A549 (cell line): Measurements from ENCODE around the gene ERN1. TPM values are rescaled to one million over a fixed set of nuclear protein-coding genes. Genes with fewer than 3 reads are reported as not detected.

ENCODE experiments used
- ATAC-seq, 2 experiments: fragments of 200-7000 bp in 1 of 2; fragments of >200 bp in 1 of 2; cut with Nextera tagmentation in 1 of 2; cut with Tn5 transposase in 1 of 2; 3 replicates each; pipeline versions ENCODE4 v1.8.0 to v1.9.1; 2018 to 2020; ENCODE audit warnings: mild to moderate bottlenecking in 1 of 2, moderate library complexity in 1 of 2
- CTCF ChIA-PET: fragments of 300-600 bp; sonication (Branson Sonifier 250); formaldehyde crosslinking; extraction: SDS; loops from one replicate; lab custom pipeline; 2021; ENCODE audit warnings: antibody characterized with exemption, inconsistent platforms; lab: Yijun Ruan, JAX
- POLR2A ChIA-PET: fragments of 350-600 bp; formaldehyde crosslinking; extraction: SDS; loops from one replicate; lab custom pipeline; 2021; ENCODE audit warnings: antibody characterized with exemption, inconsistent platforms; lab: Yijun Ruan, JAX
- DNase-seq, 2 experiments: peaks; one replicate each; pipeline versions ENCODE4 v3.0.0 to v3.0.0-alpha.2; 2011 to 2016; ENCODE audit warnings: low read depth in 1 of 2, low spot score in 1 of 2
- FAIRE-seq: peaks from 2 replicates; lab custom pipeline; 2011; peaks lifted over from hg19 to GRCh38; lab: Jason Lieb, UNC
- H3K27ac ChIP-seq, 2 experiments: fragments of >200 bp; sonication (Bioruptor Twin); formaldehyde crosslinking; 3 replicates each; pipeline ENCODE4 v1.5.1; 2016 to 2017
- H3K4me1 ChIP-seq: fragments of >200 bp; sonication (Bioruptor Twin); formaldehyde crosslinking; 3 replicates; pipeline ENCODE4 v1.6.1; 2016
- H3K4me2 ChIP-seq: fragments of >200 bp; sonication (Bioruptor Twin); formaldehyde crosslinking; 3 replicates; pipeline ENCODE4 v1.6.1; 2016
- H3K4me3 ChIP-seq: fragments of >200 bp; sonication (Bioruptor Twin); formaldehyde crosslinking; 3 replicates; pipeline ENCODE4 v1.5.1; 2016
- H3K9me3 ChIP-seq: fragments of >200 bp; sonication (Bioruptor Twin); formaldehyde crosslinking; 3 replicates; pipeline ENCODE4 v1.6.1; 2016
- CBX2 ChIP-seq: fragments of 200-600 bp; sonication (generic); IDR thresholded peaks from 2 replicates; pipeline ENCODE4 v1.6.1; 2016; ENCODE audit warnings: low read depth, mild to moderate bottlenecking, borderline replicate concordance
- CEBPB ChIP-seq, 2 experiments: fragments of >200 bp in 1 of 2; sonication (Bioruptor Twin) in 1 of 2; formaldehyde crosslinking in 1 of 2; IDR thresholded peaks; 2 replicates each; pipeline ENCODE4 v1.6.1; 2012 to 2016
- EHMT2 ChIP-seq: fragments of 200-600 bp; sonication (generic); IDR thresholded peaks from 2 replicates; pipeline ENCODE4 v1.6.1; 2016; ENCODE audit warnings: antibody characterized with exemption, low read depth, mild to moderate bottlenecking, moderate library complexity
- EP300 ChIP-seq, 2 experiments: fragments of >200 bp; sonication (Bioruptor Twin); formaldehyde crosslinking; IDR thresholded peaks; 2 replicates in 1 of 2; 3 replicates in 1 of 2; pipeline ENCODE4 v1.6.1; 2016 to 2017
- FOSL2 ChIP-seq, 2 experiments: fragments of 450-650 bp in 1 of 2; fragments of >200 bp in 1 of 2; sonication (Bioruptor Twin) in 1 of 2; formaldehyde crosslinking; IDR thresholded peaks; 2 replicates each; pipeline versions ENCODE4 v1.5.0 to v1.6.1; 2016 to 2020; ENCODE audit warnings: mild to moderate bottlenecking in 1 of 2, moderate library complexity in 1 of 2
- FOXS1 ChIP-seq: fragments of 250-450 bp; sonication (Bioruptor Pico); IDR thresholded peaks from 2 replicates; pipeline ENCODE4 v1.5.0; 2020; ENCODE audit warnings: mild to moderate bottlenecking, moderate library complexity
- GATA3 ChIP-seq: IDR thresholded peaks from 2 replicates; pipeline ENCODE4 v1.6.1; 2012; ENCODE audit warnings: borderline replicate concordance
- KDM5A ChIP-seq: fragments of 200-600 bp; sonication (generic); IDR thresholded peaks from 2 replicates; pipeline ENCODE4 v1.6.1; 2016; ENCODE audit warnings: antibody characterized with exemption, mild to moderate bottlenecking
- MAFK ChIP-seq: fragments of 450-650 bp; IDR thresholded peaks from 2 replicates; pipeline ENCODE4 v1.6.1; 2014; ENCODE audit not compliant: partially characterized antibody
- MYC ChIP-seq: IDR thresholded peaks from 2 replicates; pipeline ENCODE4 v1.6.1; 2012; ENCODE audit warnings: mild to moderate bottlenecking, inconsistent platforms, low read length, improper control_type of control experiment, borderline replicate concordance
- POLR2A ChIP-seq: IDR thresholded peaks from 2 replicates; pipeline ENCODE4 v1.6.1; 2012; ENCODE audit warnings: mild to moderate bottlenecking, low read length
- RARB ChIP-seq: fragments of 250-450 bp; sonication (Bioruptor Pico); IDR thresholded peaks from 2 replicates; pipeline ENCODE4 v1.8.0; 2021; ENCODE audit warnings: mild to moderate bottlenecking, moderate library complexity
- RFX5 ChIP-seq: fragments of 450-650 bp; IDR thresholded peaks from 2 replicates; pipeline ENCODE4 v1.7.1; 2014; ENCODE audit warnings: antibody characterized with exemption, mild to moderate bottlenecking, moderate library complexity
- SMC3 ChIP-seq: fragments of >200 bp; sonication (Bioruptor Twin); formaldehyde crosslinking; IDR thresholded peaks from 3 replicates; pipeline ENCODE4 v1.6.1; 2018; ENCODE audit warnings: inconsistent platforms
- TFCP2L1 ChIP-seq: fragments of 250-450 bp; sonication (Bioruptor Pico); IDR thresholded peaks from 2 replicates; pipeline ENCODE4 v1.5.0; 2021; ENCODE audit warnings: mild to moderate bottlenecking
- TP53 ChIP-seq: fragments of 250-450 bp; sonication (Bioruptor Pico); IDR thresholded peaks from 2 replicates; pipeline ENCODE4 v1.5.0; 2021; ENCODE audit warnings: mild to moderate bottlenecking, moderate library complexity
- ZC3H11A ChIP-seq: fragments of 450-650 bp; IDR thresholded peaks from 2 replicates; pipeline ENCODE4 v1.6.1; 2014; ENCODE audit warnings: antibody characterized with exemption, mild to moderate bottlenecking
- WGBS: methylation state at CpG from one replicate; pipeline ENCODE4 v1.1.6; 2017; ENCODE audit errors: missing lambda C conversion rate; 5-methylcytosine and 5-hydroxymethylcytosine counted together
- polyA plus RNA-seq, 4 experiments: library from polyadenylated mRNA; depleted of rRNA in 3 of 4; stranded (reverse); fragments of >200 nt; fragmentation: RNase III in 1 of 4; extraction: RNeasy Plus Mini Kit Qiagen cat#74134 plus additional on column Dnase treatment in 1 of 4; gene quantifications; 2 replicates in 3 of 4; 3 replicates in 1 of 4; pipeline ENCODE4 v1.2.3, GENCODE V29; 2011 to 2017
- TF ChIP-seq, protein P1 (sequence below): fragments of 250-450 bp; sonication (Bioruptor Pico); IDR thresholded peaks from 2 replicates; pipeline ENCODE4 v1.5.0; 2021; ENCODE audit warnings: mild to moderate bottlenecking, moderate library complexity, borderline replicate concordance

ERN1 gene
- polyA plus RNA-seq, 2 of the 4 experiments (the other 2 are of a cell fraction) = 4.1 to 19.8 TPM

DNA sequence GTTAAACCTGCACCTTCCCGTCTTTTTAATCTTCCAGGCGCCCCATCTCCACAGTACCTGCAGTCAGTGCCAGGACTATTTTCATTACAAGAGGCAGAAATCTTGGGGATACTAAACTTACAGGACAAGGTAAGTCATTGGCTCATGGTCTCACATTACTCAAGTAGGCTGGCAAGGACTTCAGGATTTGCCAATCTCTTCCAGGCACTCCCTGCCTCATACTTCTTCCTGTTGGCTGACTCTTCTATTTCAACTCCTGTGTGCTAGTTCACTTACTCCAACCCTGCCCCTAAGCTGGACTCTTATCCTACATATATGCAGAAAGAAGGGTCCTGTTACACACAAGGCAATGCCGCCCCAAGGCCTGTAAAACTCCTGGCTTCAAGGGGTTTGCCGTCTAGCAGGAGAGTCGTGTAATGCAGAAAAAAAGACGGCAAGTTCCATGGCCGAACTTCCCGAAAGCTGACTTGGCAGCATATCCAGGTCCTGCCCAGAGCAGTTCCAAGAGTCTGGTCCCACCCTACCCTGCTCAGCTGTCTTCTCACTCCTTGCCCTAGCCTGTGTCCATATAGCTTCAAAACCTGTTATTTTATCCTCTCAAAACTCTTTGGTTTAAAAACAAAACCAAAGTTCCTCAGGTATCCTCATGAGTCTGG lies 14.8 kb downstream of the ERN1 start:
- WGBS = 98% methylated on average over 8 of the region's 8 CpGs
- ChIA-PET POLR2A (interaction anchor here (0.6 to 1.2 kb wide), 4 partner anchors 15 to 188 kb away, joined by 3 to 7 read pairs (median 5); partner anchors contain the start of gene ERN1), CTCF (interaction anchor here (0.7 to 29.0 kb wide), 6 partner anchors 19 to 84 kb away, joined by 3 to 863 read pairs (median 10); no protein-coding TSS in a partner anchor)
- peak; percentile 31 to 46; a peak in 5 of 6 replicates for ATAC-seq
- no peak for DNase-seq
- Histone ChIP-seq H3K4me1 (peaks cover 48% of the 10 kb centered on the region), H3K27ac (peak overlapping the region; percentile 19 to 44; a peak in 4 of 6 replicates), H3K4me2 (peak overlapping the region; percentile 32), H3K9me3 (no peaks in the 10 kb centered on the region), H3K4me3 (no peak overlapping the region)
- TF ChIP-seq GATA3 (no peak), SMC3 (no peak), EP300 (IDR thresholded peaks at IDR 0.05) (no peak), ZC3H11A (no peak)
- FAIRE-seq = no peak

DNA sequence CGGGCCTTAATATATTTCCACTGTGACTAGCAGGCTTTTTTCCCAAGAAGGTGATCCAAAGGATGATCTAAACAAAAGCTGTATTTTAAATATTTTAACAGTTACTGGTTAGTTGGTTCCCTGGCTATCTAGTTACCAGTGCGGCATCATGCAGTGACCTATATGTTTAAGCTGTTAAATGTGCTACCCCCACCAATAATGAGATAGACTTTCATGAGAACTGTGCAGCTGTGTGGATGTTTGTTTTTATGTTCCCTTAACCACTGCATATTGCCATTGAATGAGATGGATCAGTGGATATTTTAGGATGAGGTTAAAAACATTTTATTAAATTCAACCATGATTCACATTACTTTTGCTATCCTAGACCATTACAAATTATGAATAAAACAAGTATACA lies 16.9 kb downstream of the ERN1 start:
- ATAC-seq = no peak
- FAIRE-seq = no peak
- POLR2A ChIA-PET = interaction anchor here (1.2 kb wide), 1 partner anchor 17 kb away, joined by 5 read pairs; the partner anchor contains the start of gene ERN1
- no peak for DNase-seq
- H3K4me1 ChIP-seq = peaks cover 47% of the 10 kb centered on the region
- 89% methylated on average over 2 of the region's 2 CpGs for WGBS
- TF ChIP-seq, protein P1, sequence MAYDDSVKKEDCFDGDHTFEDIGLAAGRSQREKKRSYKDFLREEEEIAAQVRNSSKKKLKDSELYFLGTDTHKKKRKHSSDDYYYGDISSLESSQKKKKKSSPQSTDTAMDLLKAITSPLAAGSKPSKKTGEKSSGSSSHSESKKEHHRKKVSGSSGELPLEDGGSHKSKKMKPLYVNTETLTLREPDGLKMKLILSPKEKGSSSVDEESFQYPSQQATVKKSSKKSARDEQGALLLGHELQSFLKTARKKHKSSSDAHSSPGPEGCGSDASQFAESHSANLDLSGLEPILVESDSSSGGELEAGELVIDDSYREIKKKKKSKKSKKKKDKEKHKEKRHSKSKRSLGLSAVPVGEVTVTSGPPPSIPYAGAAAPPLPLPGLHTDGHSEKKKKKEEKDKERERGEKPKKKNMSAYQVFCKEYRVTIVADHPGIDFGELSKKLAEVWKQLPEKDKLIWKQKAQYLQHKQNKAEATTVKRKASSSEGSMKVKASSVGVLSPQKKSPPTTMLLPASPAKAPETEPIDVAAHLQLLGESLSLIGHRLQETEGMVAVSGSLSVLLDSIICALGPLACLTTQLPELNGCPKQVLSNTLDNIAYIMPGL = no peak
- TF ChIP-seq TFCP2L1 (no peak), FOXS1 (CRISPR knock-in tag) (no peak), TP53 (CRISPR knock-in tag) (no peak), MAFK (no peak), RFX5 (no peak), EHMT2 (no peak)
- H3K9me3 ChIP-seq = no peaks in the 10 kb centered on the region
- peak overlapping the region in 1 of 2 experiments; percentile 9; a peak in 1 of 6 replicates for H3K27ac ChIP-seq
- no peak overlapping the region for H3K4me2 ChIP-seq
- H3K4me3 ChIP-seq = no peak overlapping the region
- CTCF ChIA-PET = interaction anchor here (0.6 to 29.0 kb wide), 8 partner anchors 21 to 224 kb away, joined by 3 to 863 read pairs (median 6); no protein-coding TSS in a partner anchor

DNA sequence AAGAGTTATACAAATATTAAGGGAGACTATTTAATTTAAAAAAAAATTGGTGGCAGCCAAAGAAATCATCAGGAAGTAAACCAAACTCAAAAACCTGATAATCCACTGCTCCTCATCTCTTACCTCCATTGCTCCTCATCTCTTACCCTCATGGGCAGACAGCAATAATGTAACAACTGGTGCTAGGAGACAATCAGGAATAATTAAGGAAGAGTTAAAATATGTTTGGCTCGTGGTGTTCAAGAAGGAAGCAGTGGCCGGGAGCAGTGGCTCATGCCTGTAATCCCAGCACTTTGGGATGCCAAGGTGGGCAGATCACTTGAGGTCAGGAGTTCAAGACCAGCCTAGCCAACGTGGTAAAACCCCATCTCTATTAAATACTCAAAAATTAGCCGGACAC lies 18.1 kb downstream of the ERN1 start:
- Histone ChIP-seq H3K4me3 (no peak overlapping the region), H3K4me2 (no peak overlapping the region), H3K27ac (no peak overlapping the region), H3K4me1 (peaks cover 56% of the 10 kb centered on the region), H3K9me3 (no peaks in the 10 kb centered on the region)
- FAIRE-seq = no peak
- 75% methylated on average over 4 of the region's 4 CpGs for WGBS
- no peak for DNase-seq
- ChIA-PET POLR2A (no interaction called here), CTCF (interaction anchor here (1.1 to 29.0 kb wide), 4 partner anchors 22 to 223 kb away, joined by 4 to 863 read pairs (median 23); no protein-coding TSS in a partner anchor)
- TF ChIP-seq POLR2A (no peak), RARB (CRISPR knock-in tag) (no peak)
- no peak for ATAC-seq

DNA sequence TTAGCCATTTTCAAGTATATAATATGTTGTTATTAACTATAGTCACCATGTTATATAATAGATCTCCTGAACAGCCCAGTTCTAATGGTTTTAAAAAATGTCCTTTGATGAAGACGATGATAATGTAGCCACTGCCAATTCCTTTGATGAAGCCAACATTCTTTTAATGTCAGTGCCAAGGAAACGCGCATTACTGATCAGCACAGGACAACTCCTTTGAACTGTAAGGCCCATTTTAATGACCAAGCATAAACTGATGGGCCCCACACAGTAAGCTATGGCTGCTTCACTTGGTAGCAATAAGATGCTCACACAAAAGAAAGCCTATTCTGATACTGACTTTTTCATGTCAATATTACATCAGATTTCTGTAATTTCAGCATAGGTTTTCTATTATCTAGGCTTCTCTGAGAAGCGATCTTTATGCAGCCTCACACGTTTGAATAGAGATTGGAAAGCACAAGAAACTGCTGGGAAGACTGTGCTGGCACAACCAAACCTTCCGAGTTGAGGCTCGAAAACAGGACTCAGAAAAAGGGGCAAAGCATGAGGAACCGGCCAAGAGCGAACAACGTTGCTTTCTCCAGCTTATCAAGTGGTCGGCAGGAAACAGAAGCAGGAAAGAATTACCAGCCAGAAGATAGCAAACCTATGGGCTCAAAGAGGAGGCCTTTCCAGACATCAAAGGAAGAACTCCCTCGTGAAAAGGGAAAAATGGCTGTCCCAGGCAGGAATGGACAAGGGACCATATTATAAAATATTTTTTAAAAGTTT lies 19.4 kb downstream of the ERN1 start:
- POLR2A ChIA-PET = no interaction called here

More for the DNA sequence above, 19.4 kb downstream of the ERN1 start:
- DNase-seq = no peak
- no peak overlapping the region; the same call in 2 of the 3 replicates for H3K4me2 ChIP-seq
- ATAC-seq = no peak
- CTCF ChIA-PET = interaction anchor here (1.1 to 29.0 kb wide), 7 partner anchors 11 to 165 kb away, joined by 3 to 863 read pairs (median 4); no protein-coding TSS in a partner anchor
- peaks cover 56% of the 10 kb centered on the region for H3K4me1 ChIP-seq
- 91% methylated on average over 12 of the region's 12 CpGs for WGBS
- H3K9me3 ChIP-seq = no peaks in the 10 kb centered on the region
- TF ChIP-seq CEBPB (IDR thresholded peaks at IDR 0.05) = no peak
- no peak for TF ChIP-seq MYC
- no peak for TF ChIP-seq KDM5A
- no peak for TF ChIP-seq CBX2
- no peak for TF ChIP-seq FOSL2 (IDR thresholded peaks at IDR 0.05)
- no peak for TF ChIP-seq FOSL2 (CRISPR knock-in tag; IDR thresholded peaks at IDR 0.05)
- no peak for TF ChIP-seq TP53 (CRISPR knock-in tag)
- no peak overlapping the region for H3K4me3 ChIP-seq
- no peak overlapping the region for H3K27ac ChIP-seq
- FAIRE-seq = no peak
